ENCODE results near the gene PDE7B. TPM values are rescaled to one million over a fixed set of nuclear protein-coding genes. Genes with fewer than 3 reads are reported as not detected.

Gene PDE7B
- total RNA-seq, 1 donor = 25.3 TPM

- H3K9me3 ChIP-seq (ENCODE audit: low read depth, low read length) = no peaks in the 10 kb centered on the region
- no peaks in the 10 kb centered on the region for H3K27me3 ChIP-seq (ENCODE audit: insufficient read depth, low read length)
- no peak for TF ChIP-seq CTCF (IDR thresholded peaks at IDR 0.05; ENCODE audit: extremely low read depth, low read depth, low read length)
- H2AFZ ChIP-seq (ENCODE audit: low read length) = no peak overlapping the region
- H4K20me1 ChIP-seq (ENCODE audit: insufficient read depth, low read length) = no peaks in the 10 kb centered on the region
- no peaks in the 10 kb centered on the region for H3K36me3 ChIP-seq (ENCODE audit: insufficient read depth, low read length)
- no peak overlapping the region for H3K4me2 ChIP-seq (ENCODE audit: insufficient read depth, low read length)
- peaks cover 64% of the 10 kb centered on the region for H3K79me2 ChIP-seq (ENCODE audit: insufficient read depth, low read length)
- DNase-seq (ENCODE audit: insufficient read length, low spot score, missing footprints) = no peak
- H3K4me1 ChIP-seq (ENCODE audit: insufficient read depth, low read length) = peaks cover 40% of the 10 kb centered on the region
- H3K4me3 ChIP-seq (ENCODE audit: insufficient read depth, low read length) = no peak overlapping the region
- peak overlapping the region; percentile 24 for H3K27ac ChIP-seq (ENCODE audit: low read depth, low read length)
These were observed 219.3 kb downstream of the PDE7B start for GRCh38 chr6:136070815-136071214.

GRCh38 chr6:136072691-136073090 is 221.2 kb downstream of the PDE7B start:
- TF ChIP-seq CTCF (IDR thresholded peaks at IDR 0.05; ENCODE audit: extremely low read depth, low read depth, low read length) = no peak
- no peak for DNase-seq (ENCODE audit: insufficient read length, low spot score, missing footprints)
- Histone ChIP-seq H4K20me1 (ENCODE audit: insufficient read depth, low read length) (no peaks in the 10 kb centered on the region), H3K4me2 (ENCODE audit: insufficient read depth, low read length) (no peak overlapping the region), H3K9me3 (ENCODE audit: low read depth, low read length) (no peaks in the 10 kb centered on the region), H3K4me3 (ENCODE audit: insufficient read depth, low read length) (no peak overlapping the region), H3K27me3 (ENCODE audit: insufficient read depth, low read length) (no peaks in the 10 kb centered on the region), H2AFZ (ENCODE audit: low read length) (no peak overlapping the region), H3K27ac (ENCODE audit: low read depth, low read length) (peak overlapping the region; percentile 56), H3K4me1 (ENCODE audit: insufficient read depth, low read length) (peaks cover 44% of the 10 kb centered on the region), H3K79me2 (ENCODE audit: insufficient read depth, low read length) (peaks cover 50% of the 10 kb centered on the region), H3K36me3 (ENCODE audit: insufficient read depth, low read length) (no peaks in the 10 kb centered on the region)

- H3K4me1 ChIP-seq (ENCODE audit: insufficient read depth, low read length) = peaks cover 43% of the 10 kb centered on the region
- H3K36me3 ChIP-seq (ENCODE audit: insufficient read depth, low read length) = no peaks in the 10 kb centered on the region
- peaks cover 46% of the 10 kb centered on the region for H3K79me2 ChIP-seq (ENCODE audit: insufficient read depth, low read length)
- no peak overlapping the region for H3K4me3 ChIP-seq (ENCODE audit: insufficient read depth, low read length)
- no peak overlapping the region for H3K4me2 ChIP-seq (ENCODE audit: insufficient read depth, low read length)
- no peak for TF ChIP-seq CTCF (IDR thresholded peaks at IDR 0.05; ENCODE audit: extremely low read depth, low read depth, low read length)
- peak overlapping the region; percentile 56 for H3K27ac ChIP-seq (ENCODE audit: low read depth, low read length)
- H3K9me3 ChIP-seq (ENCODE audit: low read depth, low read length) = no peaks in the 10 kb centered on the region
- no peak for DNase-seq (ENCODE audit: insufficient read length, low spot score, missing footprints)
- no peaks in the 10 kb centered on the region for H3K27me3 ChIP-seq (ENCODE audit: insufficient read depth, low read length)
- H2AFZ ChIP-seq (ENCODE audit: low read length) = no peak overlapping the region
- H4K20me1 ChIP-seq (ENCODE audit: insufficient read depth, low read length) = no peaks in the 10 kb centered on the region
These were observed 221.7 kb downstream of the PDE7B start for GRCh38 chr6:136073216-136073615.

GRCh38 chr6:136076496-136076895 is 225.0 kb downstream of the PDE7B start:
- peak overlapping the region; percentile 28 for H3K4me2 ChIP-seq (ENCODE audit: insufficient read depth, low read length)
- H3K4me1 ChIP-seq (ENCODE audit: insufficient read depth, low read length) = peaks cover 39% of the 10 kb centered on the region
- no peak for TF ChIP-seq CTCF (IDR thresholded peaks at IDR 0.05; ENCODE audit: extremely low read depth, low read depth, low read length)
- H3K4me3 ChIP-seq (ENCODE audit: insufficient read depth, low read length) = peak overlapping the region; percentile 4
- H3K79me2 ChIP-seq (ENCODE audit: insufficient read depth, low read length) = peaks cover 64% of the 10 kb centered on the region
- peak; percentile 80 for DNase-seq (ENCODE audit: insufficient read length, low spot score, missing footprints)
- no peak overlapping the region for H2AFZ ChIP-seq (ENCODE audit: low read length)
- H3K36me3 ChIP-seq (ENCODE audit: insufficient read depth, low read length) = no peaks in the 10 kb centered on the region
- H3K27me3 ChIP-seq (ENCODE audit: insufficient read depth, low read length) = no peaks in the 10 kb centered on the region
- no peaks in the 10 kb centered on the region for H3K9me3 ChIP-seq (ENCODE audit: low read depth, low read length)
- H4K20me1 ChIP-seq (ENCODE audit: insufficient read depth, low read length) = no peaks in the 10 kb centered on the region
- peak overlapping the region; percentile 98 for H3K27ac ChIP-seq (ENCODE audit: low read depth, low read length)

Measured in osteoblast (primary cell).